ENCODE measurements around the gene TSPAN11. TPM values are rescaled to one million over a fixed set of nuclear protein-coding genes. Genes with fewer than 3 reads are reported as not detected.

Gene TSPAN11
- total and polyA plus RNA-seq, 2 donors: 4.1 to 18.3 TPM

DNA sequence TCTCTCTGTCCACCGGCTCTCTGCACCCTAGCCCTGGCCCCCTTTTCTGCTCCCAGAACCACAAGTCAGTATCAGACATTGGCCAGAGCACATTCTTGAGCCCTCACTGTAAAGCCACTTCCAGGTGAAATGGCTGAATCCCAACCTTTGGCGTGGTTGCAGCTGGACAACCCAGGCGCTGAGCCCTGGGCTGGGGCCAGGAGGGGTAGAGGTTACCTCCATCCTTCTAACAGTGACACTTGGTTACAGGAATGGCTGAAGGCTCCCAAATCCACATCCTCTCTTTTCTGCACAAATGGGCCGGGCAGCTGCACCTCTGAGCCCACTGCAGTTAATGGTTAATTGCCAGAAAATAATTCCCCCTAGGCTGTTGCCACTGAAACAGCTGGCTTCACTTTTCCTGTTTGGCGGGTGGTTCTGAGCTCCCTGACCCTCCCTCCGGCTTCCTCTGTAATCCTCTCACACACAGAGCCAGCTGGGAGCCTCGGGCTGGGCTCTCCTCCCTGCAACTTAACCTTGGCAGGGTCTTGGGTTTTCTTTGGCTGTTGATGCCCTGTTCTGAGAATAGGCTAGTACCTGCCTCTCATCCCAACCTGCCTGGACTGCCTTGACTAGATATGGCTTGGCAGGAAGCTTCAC is 44.1 kb downstream of the TSPAN11 start:
- no peak for DNase-seq (ENCODE audit: extremely low spot score)
- WGBS: 17% methylated on average over 7 of the region's 7 CpGs

DNA sequence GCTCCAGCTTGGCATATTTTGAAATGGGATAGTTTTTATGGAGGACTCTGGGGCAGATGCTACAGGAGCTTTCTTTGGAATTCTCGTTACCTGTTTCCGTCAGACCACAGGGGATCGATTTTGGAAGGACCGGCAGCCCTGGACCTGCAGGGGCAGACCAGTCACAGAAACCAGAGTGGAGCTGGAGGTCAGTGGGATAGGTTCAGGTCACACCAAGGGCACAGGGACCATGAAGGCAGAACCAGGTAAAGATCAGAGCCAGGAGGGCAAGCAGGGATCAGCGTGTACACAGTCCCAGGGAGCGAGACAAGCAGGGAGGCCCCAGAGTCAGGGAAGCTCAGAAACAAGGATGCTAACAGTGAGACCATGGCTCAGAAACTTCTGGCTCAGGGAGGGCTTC is 45.5 kb downstream of the TSPAN11 start:
- H3K4me1 ChIP-seq (ENCODE audit: insufficient read depth): no peaks in the 10 kb centered on the region
- WGBS: 80% methylated on average over 6 of the region's 6 CpGs
- no peak overlapping the region for H3K27ac ChIP-seq (ENCODE audit: low read depth)
- DNase-seq (ENCODE audit: extremely low spot score): no peak
- H3K36me3 ChIP-seq (ENCODE audit: insufficient read depth): no peaks in the 10 kb centered on the region
- no peak overlapping the region for H3K4me3 ChIP-seq (ENCODE audit: low read depth, low read length)

More for the DNA sequence above, 44.1 kb downstream of the TSPAN11 start:
- Histone ChIP-seq H3K36me3 (ENCODE audit: insufficient read depth) (no peaks in the 10 kb centered on the region), H3K27ac (ENCODE audit: low read depth) (no peak overlapping the region), H3K4me1 (ENCODE audit: insufficient read depth) (no peaks in the 10 kb centered on the region), H3K4me3 (ENCODE audit: low read depth, low read length) (no peak overlapping the region)

DNA sequence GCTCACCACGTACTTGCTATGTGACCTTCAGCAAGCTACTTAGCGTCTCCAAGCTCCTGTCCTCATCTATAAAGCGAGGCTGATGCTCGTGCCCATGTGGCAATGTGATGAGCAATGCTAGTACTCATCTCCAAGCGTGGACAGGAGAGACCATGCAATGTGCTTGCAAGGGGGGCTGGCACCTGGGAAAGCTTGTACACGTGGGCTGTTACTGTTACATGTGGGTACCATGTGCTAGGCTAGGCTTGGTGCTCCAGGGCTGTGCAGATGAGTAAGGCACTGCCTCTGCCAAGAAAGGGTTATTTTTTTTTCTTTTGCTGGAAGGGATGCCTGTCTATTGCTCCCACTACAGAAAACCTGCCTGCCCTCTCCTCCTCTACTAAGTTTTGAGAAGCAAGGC is 46.6 kb downstream of the TSPAN11 start:
- no peak overlapping the region for H3K4me3 ChIP-seq (ENCODE audit: low read depth, low read length)
- WGBS: 80% methylated on average over 6 of the region's 6 CpGs
- H3K4me1 ChIP-seq (ENCODE audit: insufficient read depth): no peaks in the 10 kb centered on the region
- no peak for DNase-seq (ENCODE audit: extremely low spot score)
- no peaks in the 10 kb centered on the region for H3K36me3 ChIP-seq (ENCODE audit: insufficient read depth)
- no peak overlapping the region for H3K27ac ChIP-seq (ENCODE audit: low read depth)

DNA sequence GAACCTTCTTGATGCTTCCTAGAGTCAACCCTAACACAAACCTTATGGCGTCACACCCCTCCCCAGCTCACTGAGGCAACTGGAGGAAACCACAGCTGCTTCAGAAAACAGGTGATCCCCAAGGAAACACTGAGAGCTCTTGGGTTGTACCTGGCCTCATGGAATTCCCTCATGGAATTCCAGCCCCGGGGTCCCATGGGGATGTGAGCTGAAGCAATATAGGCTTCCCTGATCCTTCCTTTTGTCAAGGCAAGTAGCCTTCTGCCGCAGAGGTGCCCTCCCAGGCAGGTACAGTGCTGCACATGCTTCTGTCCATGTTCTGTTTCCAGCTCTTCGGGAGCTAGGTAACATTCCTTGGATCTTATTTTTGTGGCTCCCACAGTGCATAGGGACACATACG is 47.3 kb downstream of the TSPAN11 start:
- H3K36me3 ChIP-seq (ENCODE audit: insufficient read depth): no peaks in the 10 kb centered on the region
- 91% methylated on average over 5 of the region's 5 CpGs for WGBS
- no peaks in the 10 kb centered on the region for H3K4me1 ChIP-seq (ENCODE audit: insufficient read depth)
- H3K4me3 ChIP-seq (ENCODE audit: low read depth, low read length): no peak overlapping the region
- no peak overlapping the region for H3K27ac ChIP-seq (ENCODE audit: low read depth)
- no peak for DNase-seq (ENCODE audit: extremely low spot score)

DNA sequence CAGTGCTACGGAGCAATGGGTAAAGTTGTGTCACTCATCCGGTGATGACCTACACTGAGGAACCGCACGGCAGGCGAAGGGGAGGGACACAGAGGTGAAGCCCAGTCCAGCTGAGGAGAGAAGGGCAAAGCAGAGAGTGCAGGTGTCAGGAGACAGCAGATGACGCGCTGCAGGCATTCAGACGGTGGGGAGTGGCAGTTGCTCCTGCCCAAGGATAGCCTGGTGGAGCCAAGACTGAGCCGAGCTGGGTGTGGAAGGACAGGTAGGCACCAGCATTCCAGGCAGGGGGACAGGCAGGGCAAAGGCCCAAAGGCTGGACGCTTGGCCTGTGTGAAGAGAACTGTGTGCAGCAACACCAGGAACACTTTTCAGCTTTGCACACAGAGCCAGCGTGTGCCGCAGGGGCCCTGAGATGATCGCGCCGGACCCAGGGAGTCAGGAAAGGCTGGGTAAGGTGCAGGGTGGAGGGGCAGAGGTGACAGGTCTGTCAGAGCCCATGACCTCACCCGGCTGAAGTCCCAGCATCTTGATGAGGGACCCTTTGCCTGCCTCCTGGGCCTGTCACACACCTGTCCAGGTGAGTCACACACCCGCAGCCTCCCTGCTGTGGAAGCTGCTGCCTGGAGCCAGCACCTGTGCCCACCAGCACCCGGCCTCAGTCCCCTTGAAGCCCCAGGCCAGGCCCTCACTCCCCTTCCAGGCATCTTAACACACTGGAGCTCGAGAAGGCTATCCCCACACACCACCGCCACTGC is 48.4 kb downstream of the TSPAN11 start:
- H3K27ac ChIP-seq (ENCODE audit: low read depth): no peak overlapping the region
- H3K4me1 ChIP-seq (ENCODE audit: insufficient read depth): no peaks in the 10 kb centered on the region
- WGBS: 87% methylated on average over 20 of the region's 20 CpGs
- no peak overlapping the region for H3K4me3 ChIP-seq (ENCODE audit: low read depth, low read length)
- no peak for DNase-seq (ENCODE audit: extremely low spot score)
- H3K36me3 ChIP-seq (ENCODE audit: insufficient read depth): no peaks in the 10 kb centered on the region

DNA sequence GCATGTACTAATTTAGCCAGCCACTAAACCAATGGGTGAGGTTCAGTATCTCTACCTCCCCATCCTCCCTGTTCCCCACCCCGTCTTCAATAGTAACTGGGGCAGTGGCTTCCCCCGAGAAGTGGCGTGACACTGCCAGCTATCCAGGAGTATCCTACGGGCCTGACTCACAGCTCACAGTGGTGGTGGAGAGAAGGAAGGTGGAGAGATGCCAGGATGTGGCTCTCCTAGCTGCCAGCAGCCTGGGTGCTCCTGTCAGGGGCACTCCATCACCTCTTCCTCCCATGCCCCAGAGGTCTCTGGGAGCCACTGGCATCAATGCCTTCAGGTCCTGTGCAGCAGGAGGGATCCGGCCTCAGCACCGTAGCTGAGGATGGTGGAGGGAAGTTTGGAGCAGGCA is 49.0 kb downstream of the TSPAN11 start:
- no peaks in the 10 kb centered on the region for H3K36me3 ChIP-seq (ENCODE audit: insufficient read depth)
- no peak overlapping the region for H3K4me3 ChIP-seq (ENCODE audit: low read depth, low read length)
- H3K4me1 ChIP-seq (ENCODE audit: insufficient read depth): no peaks in the 10 kb centered on the region
- 85% methylated on average over 6 of the region's 6 CpGs for WGBS
- H3K27ac ChIP-seq (ENCODE audit: low read depth): no peak overlapping the region
- DNase-seq (ENCODE audit: extremely low spot score): no peak

DNA sequence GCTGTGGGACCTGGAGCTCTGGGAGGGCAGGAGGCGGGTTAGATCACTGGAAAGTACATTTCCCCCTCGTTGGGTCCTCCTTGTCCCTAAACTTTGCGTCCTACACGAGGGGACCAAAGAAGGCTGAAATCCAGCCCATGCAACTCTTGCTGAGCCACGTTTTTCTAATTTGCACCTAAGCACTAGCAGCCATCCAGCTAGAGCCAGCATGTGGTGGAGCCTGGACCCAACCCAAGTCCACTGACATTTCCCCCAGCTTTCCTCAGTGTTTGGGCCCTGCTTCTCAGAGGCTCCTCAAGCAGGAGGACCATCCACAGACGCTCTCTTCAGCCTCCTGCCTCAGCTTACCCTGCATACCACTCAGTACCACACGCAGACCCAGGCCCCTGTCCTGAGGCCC is 49.7 kb downstream of the TSPAN11 start:
- 68% methylated on average over 7 of the region's 7 CpGs for WGBS
- no peak overlapping the region for H3K4me3 ChIP-seq (ENCODE audit: low read depth, low read length)
- H3K36me3 ChIP-seq (ENCODE audit: insufficient read depth): no peaks in the 10 kb centered on the region
- no peaks in the 10 kb centered on the region for H3K4me1 ChIP-seq (ENCODE audit: insufficient read depth)
- no peak for DNase-seq (ENCODE audit: extremely low spot score)
- no peak overlapping the region for H3K27ac ChIP-seq (ENCODE audit: low read depth)

DNA sequence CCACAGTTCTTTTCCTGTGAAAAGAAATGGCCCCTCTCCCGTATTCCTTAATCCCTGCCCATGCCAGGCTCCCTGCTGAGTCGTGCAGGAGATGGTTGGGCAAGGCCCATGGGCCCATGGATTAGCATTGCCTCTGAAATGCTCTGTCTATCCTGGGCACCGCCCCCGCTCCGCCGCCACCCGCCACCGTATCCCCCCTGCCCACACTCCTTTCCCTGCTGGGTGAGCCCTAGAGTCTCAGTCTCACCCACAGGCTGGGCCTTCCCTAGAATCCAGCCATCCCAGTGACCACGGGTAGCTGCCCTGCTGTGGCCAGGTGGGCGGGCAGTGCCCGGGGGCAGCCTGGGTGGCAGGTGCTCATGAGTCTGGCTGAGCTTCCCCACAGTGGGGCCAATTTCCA is 50.6 kb downstream of the TSPAN11 start:
- no peak overlapping the region for H3K4me3 ChIP-seq (ENCODE audit: low read depth, low read length)
- H3K4me1 ChIP-seq (ENCODE audit: insufficient read depth): no peaks in the 10 kb centered on the region
- no peak for DNase-seq (ENCODE audit: extremely low spot score)
- H3K27ac ChIP-seq (ENCODE audit: low read depth): no peak overlapping the region
- no peaks in the 10 kb centered on the region for H3K36me3 ChIP-seq (ENCODE audit: insufficient read depth)
- WGBS: 88% methylated on average over 11 of the region's 11 CpGs

DNA sequence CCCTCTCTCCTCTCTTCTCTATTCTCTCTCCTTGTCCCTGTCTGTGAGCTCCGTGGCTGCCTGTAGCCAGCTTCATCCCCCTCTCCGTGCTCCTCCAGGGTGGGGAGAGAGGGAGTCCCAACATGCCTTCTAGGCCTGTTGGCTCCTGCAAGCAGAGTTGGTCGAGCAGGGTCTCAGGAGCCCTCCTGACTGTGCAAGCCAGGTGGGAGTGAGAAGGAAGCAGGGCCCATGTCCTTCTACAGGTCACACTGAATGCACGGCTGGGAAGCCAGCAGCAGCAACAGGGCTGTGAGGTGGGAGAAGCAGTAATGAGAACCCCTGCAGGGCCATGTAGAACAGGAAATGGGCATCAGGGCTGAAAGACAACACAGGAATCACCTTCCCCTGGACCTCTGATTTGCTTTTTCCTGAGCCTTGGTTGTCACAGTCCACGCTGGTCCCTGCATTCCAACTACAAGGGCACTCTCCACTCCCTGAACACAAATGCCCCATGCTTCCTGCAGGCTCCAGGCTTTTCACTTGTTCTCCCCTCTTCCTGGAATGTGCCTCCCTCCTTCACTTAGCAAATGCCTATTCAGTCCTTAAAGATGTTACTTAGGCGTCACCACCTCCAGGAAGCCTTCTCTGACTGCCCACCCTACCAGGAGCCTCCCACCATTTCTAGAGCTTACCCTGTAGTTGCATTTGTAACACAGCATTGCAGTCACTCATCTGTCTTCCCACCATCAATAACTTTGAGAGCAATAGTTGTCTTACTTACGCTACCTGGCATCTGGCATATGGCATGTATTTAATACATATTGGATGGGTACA is 51.2 kb downstream of the TSPAN11 start:
- no peak for DNase-seq (ENCODE audit: extremely low spot score)
- no peaks in the 10 kb centered on the region for H3K36me3 ChIP-seq (ENCODE audit: insufficient read depth)
- no peaks in the 10 kb centered on the region for H3K4me1 ChIP-seq (ENCODE audit: insufficient read depth)
- 85% methylated on average over 7 of the region's 7 CpGs for WGBS
- no peak overlapping the region for H3K27ac ChIP-seq (ENCODE audit: low read depth)
- H3K4me3 ChIP-seq (ENCODE audit: low read depth, low read length): no peak overlapping the region

DNA sequence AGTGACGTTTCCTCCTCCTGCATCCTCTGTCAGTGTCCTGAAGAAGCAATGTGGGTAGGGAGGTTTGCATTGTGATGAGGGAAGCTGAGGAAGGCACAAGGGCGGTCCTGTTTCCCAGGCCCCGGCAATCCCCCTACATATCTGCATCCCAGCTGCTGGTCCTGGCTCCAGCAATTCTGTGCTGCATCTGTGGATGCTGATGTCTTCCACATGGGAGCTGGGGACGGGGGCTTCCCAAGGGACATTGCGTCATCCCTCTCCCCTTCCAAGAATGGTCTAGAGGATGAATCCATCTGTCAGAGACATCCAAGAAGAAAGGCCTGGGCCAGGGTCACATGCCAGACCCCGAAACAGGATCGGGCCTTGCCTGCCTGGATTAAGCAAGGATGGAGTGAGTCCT is 52.1 kb downstream of the TSPAN11 start:
- DNase-seq (ENCODE audit: extremely low spot score): no peak
- WGBS: 61% methylated on average over 7 of the region's 7 CpGs
- Histone ChIP-seq H3K4me1 (ENCODE audit: insufficient read depth) (no peaks in the 10 kb centered on the region), H3K4me3 (ENCODE audit: low read depth, low read length) (no peak overlapping the region), H3K27ac (ENCODE audit: low read depth) (no peak overlapping the region), H3K36me3 (ENCODE audit: insufficient read depth) (no peaks in the 10 kb centered on the region)

DNA sequence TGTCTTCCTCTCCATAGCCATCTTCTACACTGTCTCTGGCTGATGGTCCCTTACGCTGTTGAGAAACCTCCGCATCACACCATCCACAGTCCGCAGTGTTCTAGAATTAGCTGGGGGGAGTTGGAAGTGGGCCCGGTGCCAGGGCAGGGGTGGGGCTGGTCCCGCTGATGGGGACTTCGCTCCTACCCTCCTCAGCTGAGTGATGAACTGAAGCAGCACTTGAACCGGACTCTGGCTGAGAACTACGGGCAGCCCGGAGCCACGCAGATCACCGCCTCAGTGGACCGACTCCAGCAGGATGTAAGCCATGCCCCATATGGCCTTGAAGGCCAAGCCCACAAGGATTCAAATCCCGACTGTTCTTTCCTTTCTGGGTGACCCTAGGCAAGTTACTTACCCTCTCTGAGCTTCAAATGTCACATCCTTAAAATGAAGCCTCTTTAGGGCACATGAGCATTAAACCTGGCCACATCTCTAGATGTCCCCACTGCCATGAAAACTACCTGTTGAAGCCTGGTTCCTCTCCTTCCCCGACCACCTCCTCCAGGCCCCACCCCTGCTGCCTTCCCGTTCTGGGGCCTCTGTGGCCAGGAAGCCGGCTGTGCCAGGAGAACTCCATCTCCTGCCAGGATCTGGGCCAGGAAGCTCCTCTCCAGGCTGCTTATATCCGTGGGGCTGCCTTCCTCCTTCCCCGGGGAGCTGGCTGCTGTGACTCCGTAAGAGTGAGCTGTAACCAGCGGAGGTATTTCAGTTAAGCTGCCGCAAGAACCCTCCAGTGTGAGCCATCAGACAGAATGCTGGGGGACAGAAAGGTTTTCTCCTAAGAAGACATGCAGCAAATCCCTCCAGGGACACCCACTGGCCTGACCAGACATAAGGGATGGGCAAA is 53.1 kb downstream of the TSPAN11 start:
- H3K4me3 ChIP-seq (ENCODE audit: low read depth, low read length): no peak overlapping the region
- H3K36me3 ChIP-seq (ENCODE audit: insufficient read depth): no peaks in the 10 kb centered on the region
- no peak for DNase-seq (ENCODE audit: extremely low spot score)
- H3K4me1 ChIP-seq (ENCODE audit: insufficient read depth): no peaks in the 10 kb centered on the region
- no peak overlapping the region for H3K27ac ChIP-seq (ENCODE audit: low read depth)
- 54% methylated on average over 21 of the region's 21 CpGs for WGBS

DNA sequence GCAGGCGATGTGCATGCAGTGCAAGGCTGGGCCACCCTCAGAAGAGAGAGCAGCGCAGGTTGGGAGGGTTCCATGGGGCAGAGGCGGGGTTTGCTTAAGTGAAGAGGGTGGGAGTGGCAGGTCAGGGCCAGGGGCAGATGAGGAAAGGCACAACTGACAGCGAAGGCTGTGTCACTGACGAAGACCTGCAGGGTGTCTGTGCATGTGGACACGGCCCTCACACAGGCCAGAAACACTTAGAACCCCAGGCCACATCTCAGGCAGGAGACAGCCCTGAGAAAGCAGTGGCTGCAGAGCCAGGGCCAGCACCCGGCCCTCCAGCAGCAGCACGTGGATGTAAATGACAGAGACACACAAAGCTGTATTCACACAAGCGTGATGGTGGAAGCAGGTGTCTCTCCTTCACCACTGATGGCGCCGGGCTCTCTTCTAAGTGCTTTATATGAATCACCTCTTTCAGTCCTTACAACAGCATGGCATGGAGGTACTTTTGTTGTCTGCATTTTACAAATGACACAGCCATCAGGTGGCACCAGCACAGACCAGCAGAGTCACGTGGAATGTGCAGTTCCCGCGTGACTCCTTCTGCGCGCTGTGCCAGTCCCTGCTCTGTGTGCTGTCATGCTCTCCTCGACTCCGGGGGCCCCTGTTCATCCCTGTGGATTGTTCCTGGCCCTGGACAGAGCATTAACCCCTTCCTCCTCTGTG is 54.6 kb downstream of the TSPAN11 start:
- no peak overlapping the region for H3K4me3 ChIP-seq (ENCODE audit: low read depth, low read length)
- 80% methylated on average over 18 of the region's 18 CpGs for WGBS

DNA sequence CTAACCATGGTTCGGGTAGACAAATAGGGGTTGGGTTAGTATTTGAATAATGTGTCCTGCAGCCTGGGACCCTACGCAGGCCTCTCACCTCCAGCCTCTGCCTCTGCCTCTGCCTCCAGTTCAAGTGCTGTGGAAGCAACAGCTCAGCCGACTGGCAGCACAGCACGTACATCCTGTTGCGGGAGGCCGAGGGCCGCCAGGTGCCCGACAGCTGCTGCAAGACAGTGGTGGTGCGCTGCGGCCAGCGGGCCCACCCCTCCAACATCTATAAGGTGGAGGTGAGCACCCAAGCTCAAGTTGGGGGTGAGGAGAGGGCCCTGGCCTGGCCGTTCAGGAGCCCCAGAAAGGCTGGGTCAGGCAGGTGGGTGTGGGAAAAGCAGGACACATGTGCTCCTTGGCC is 55.9 kb downstream of the TSPAN11 start:
- H3K36me3 ChIP-seq (ENCODE audit: insufficient read depth): no peaks in the 10 kb centered on the region
- no peak for DNase-seq (ENCODE audit: extremely low spot score)
- no peaks in the 10 kb centered on the region for H3K4me1 ChIP-seq (ENCODE audit: insufficient read depth)
- no peak overlapping the region for H3K27ac ChIP-seq (ENCODE audit: low read depth)
- no peak overlapping the region for H3K4me3 ChIP-seq (ENCODE audit: low read depth, low read length)
- 93% methylated on average over 12 of the region's 12 CpGs for WGBS

More for the DNA sequence above, 54.6 kb downstream of the TSPAN11 start:
- Histone ChIP-seq H3K4me1 (ENCODE audit: insufficient read depth) (no peaks in the 10 kb centered on the region), H3K27ac (ENCODE audit: low read depth) (no peak overlapping the region), H3K36me3 (ENCODE audit: insufficient read depth) (no peaks in the 10 kb centered on the region)
- DNase-seq (ENCODE audit: extremely low spot score): no peak

Measured in urinary bladder (tissue), 4 donors.